Erythroblast (primary cell): ENCODE results near the gene TRIM51G.
"Not testable (repeated sequence)": the region's sequence is repeated elsewhere in the genome, so short reads cannot be mapped to it uniquely, and the experiment has no call there.

Experiments
- DNase-seq, 2 experiments: peaks; one replicate each; lab custom pipeline; 2025; lab: John Stamatoyannopoulos, UW

The TRIM51G gene

GRCh38 chr11:48983785-48984184 is at the start of gene TRIM51G:
TSS of gene TRIM51G (minus strand) at chr11:48983885. CDS start at chr11:48981695, 2,190 bp downstream.
- not testable (repeated sequence) for DNase-seq

- not testable (repeated sequence) for DNase-seq
Measured at GRCh38 chr11:49028523-49028922, 44.8 kb upstream of the TRIM51G start, which contains the start of gene TRIM49B. TSS of gene TRIM49B (plus strand) at chr11:49028823. CDS start at chr11:49031600, 2,777 bp downstream.

- not testable (repeated sequence) for DNase-seq
Measured at GRCh38 chr11:48968592-48968991, 15.1 kb downstream of the TRIM51G start.

- not testable (repeated sequence) for DNase-seq
Measured at GRCh38 chr11:48955315-48956049, 28.2 kb downstream of the TRIM51G start.

GRCh38 chr11:48945796-48946195 is 37.9 kb downstream of the TRIM51G start:
- DNase-seq: not testable (repeated sequence)
